LoVo (cell line): ENCODE data around the gene SPATA31D1.
"Not testable (repeated sequence)": the region's sequence is repeated elsewhere in the genome, so short reads cannot be mapped to it uniquely, and the experiment has no call there.

Experiments
- DNase-seq: peaks from one replicate; pipeline ENCODE4 v3.0.0-alpha.2; 2016; ENCODE audit warnings: low spot score

The SPATA31D1 gene

GRCh38 chr9:81988472-81988871 lies at the start of gene SPATA31D1:
Gene SPATA31D1, plus strand, starts transcription at chr9:81988772. Its CDS starts 47 bp downstream, at chr9:81988819.
- DNase-seq, result not testable (repeated sequence)

GRCh38 chr9:81943393-81943792 lies 45.2 kb upstream of the SPATA31D1 start, which contains the start of gene SPATA31D3:
Gene SPATA31D3, plus strand, starts transcription at chr9:81943500. Its CDS starts 86 bp downstream, at chr9:81943586.
- not testable (repeated sequence) for DNase-seq

GRCh38 chr9:81948650-81949049 lies 39.9 kb upstream of the SPATA31D1 start:
- DNase-seq, result not testable (repeated sequence)

GRCh38 chr9:81953096-81953495 lies 35.5 kb upstream of the SPATA31D1 start:
- DNase-seq, result no peak

GRCh38 chr9:81955625-81956024 lies 32.9 kb upstream of the SPATA31D1 start:
- DNase-seq, result no peak

GRCh38 chr9:81964218-81965171 lies 24.1 kb upstream of the SPATA31D1 start:
- DNase-seq, result no peak

- DNase-seq, result no peak
These were observed 20.5 kb upstream of the SPATA31D1 start for GRCh38 chr9:81968026-81968425.

- no peak for DNase-seq
These were observed 18.6 kb upstream of the SPATA31D1 start for GRCh38 chr9:81969971-81970370.

GRCh38 chr9:81971727-81972126 lies 16.8 kb upstream of the SPATA31D1 start:
- DNase-seq, result no peak

- DNase-seq, result no peak
These were observed 13.8 kb upstream of the SPATA31D1 start for GRCh38 chr9:81974764-81975163.

GRCh38 chr9:81976351-81976750 lies 12.2 kb upstream of the SPATA31D1 start:
- DNase-seq, result no peak

- DNase-seq, result no peak
These were observed 9.4 kb upstream of the SPATA31D1 start for GRCh38 chr9:81979196-81979595.

GRCh38 chr9:81980568-81980967 lies 8.0 kb upstream of the SPATA31D1 start:
- DNase-seq, result no peak

- DNase-seq, result no peak
These were observed 6.7 kb upstream of the SPATA31D1 start for GRCh38 chr9:81981883-81982282.

GRCh38 chr9:81984928-81985327 lies 3.6 kb upstream of the SPATA31D1 start:
- no peak for DNase-seq

- no peak for DNase-seq
These were observed 2.5 kb upstream of the SPATA31D1 start for GRCh38 chr9:81986051-81986450.

- DNase-seq, result no peak
These were observed 1.1 kb downstream of the SPATA31D1 start for GRCh38 chr9:81989700-81990099.

GRCh38 chr9:81993656-81994055 lies 5.1 kb downstream of the SPATA31D1 start:
- DNase-seq, result no peak

GRCh38 chr9:81999806-82000205 lies 11.2 kb downstream of the SPATA31D1 start:
- no peak for DNase-seq

- no peak for DNase-seq
These were observed 22.1 kb downstream of the SPATA31D1 start for GRCh38 chr9:82010711-82011110.

- no peak for DNase-seq
These were observed 22.6 kb downstream of the SPATA31D1 start for GRCh38 chr9:82011133-82011532.

- DNase-seq, result no peak
These were observed 23.7 kb downstream of the SPATA31D1 start for GRCh38 chr9:82012276-82012675.

GRCh38 chr9:82020331-82020730 lies 31.8 kb downstream of the SPATA31D1 start:
- DNase-seq, result no peak

GRCh38 chr9:82021198-82021597 lies 32.6 kb downstream of the SPATA31D1 start:
- peak; percentile 82 for DNase-seq
